SKM-1 (cell line): Measurements from ENCODE around the gene IFI27L2.
"Not testable (repeated sequence)": the region's sequence is repeated elsewhere in the genome, so short reads cannot be mapped to it uniquely, and the experiment has no call there.

Experiments
- DNase-seq: peaks from one replicate; lab custom pipeline; 2025; ENCODE audit not compliant: unreplicated experiment; lab: John Stamatoyannopoulos, UW

The IFI27L2 gene, protein sequence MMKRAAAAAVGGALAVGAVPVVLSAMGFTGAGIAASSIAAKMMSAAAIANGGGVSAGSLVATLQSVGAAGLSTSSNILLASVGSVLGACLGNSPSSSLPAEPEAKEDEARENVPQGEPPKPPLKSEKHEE

DNA sequence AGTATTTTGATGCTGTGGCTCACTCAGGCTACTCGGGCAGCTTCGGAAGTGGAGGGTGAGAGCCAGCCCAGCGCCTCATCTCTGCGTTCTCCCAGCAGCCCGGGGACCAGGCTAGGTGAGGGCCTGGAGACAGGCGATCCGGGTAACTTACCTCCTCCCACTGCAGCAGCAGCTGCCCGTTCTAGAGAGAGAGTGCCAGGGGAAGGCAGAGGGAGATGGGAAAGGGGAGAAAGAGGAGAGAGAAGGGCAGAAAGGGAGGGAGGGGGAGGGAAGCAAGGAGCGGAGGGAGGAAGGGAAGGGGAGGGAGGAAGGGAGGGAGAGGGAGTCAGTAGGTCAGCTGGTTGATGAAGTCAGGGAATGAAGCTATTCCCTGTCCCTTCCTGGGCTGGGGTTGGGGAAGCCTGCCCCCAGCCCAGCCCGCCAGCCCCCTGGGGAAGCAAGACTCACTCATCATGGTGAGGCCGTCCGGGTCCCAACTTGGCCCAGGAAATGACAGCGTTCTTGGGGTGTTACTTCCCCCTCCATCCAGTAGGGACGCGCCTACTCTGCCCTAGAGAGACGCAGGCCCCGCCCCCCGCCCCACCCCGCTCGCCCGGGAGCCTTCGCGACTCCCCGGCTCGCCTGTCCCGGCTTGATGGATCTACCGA is at the start of gene IFI27L2:
Gene IFI27L2 (minus strand): TSS at position 494 of the 647 bp plus-strand sequence. CDS start 40 bp downstream, at position 454.
- DNase-seq: no peak

DNA sequence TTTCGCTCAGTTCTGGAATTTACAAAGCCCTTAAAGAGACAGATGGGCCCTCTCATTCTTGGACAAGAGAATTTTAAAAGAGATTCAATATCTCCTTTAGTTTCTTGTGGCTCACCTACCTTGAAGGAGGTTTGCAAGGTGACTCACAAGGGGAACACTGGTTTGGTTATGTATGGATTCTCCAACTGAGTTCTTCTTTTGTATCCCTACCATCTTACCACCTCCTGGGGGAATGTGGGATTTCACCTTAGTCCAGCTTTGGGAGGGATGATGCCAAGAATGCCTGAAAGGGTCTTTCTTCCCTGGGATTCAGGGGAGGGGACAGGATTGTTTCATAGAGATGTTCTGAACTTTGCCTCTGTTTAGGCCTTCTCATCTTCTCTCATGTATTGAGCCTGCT is 48.4 kb upstream of the IFI27L2 start:
- DNase-seq: no peak

DNA sequence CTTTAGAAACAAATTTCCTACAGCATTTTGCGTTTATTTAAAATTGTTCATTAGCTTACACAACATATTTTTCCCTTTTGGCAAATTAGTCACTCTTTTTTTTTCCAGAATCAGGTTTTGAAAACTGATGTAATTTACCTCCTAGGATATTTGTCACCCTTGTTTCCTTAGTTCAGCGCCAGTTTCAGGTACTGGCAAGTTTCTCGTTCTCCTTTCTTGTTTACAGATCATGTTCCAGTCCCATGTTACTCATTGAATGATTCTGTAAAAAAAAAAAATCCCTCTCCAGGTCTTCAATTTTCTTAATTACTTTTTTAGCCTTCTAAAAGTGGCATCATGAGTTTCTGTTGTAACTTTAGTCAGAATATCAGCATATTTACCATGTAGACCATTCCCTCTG is 47.4 kb upstream of the IFI27L2 start:
- DNase-seq: no peak

DNA sequence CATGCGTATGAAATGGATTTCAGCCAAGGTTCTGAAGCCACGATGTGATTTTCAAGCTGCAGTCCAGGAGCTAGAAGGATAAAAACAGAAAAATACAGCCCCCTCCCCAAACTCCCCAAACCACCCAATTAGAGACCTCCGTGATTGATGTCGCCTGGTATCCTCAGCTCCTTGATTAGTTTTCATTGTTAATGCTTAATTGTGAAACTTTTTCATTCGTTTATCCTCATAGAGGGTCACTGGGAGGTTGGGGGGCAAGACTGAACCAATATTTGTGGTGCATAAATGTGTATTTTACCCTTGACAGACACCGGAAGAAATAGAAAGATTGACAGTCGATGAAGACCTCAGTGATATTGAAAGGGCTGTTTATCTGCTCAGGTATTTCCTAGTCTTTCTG is 46.3 kb upstream of the IFI27L2 start:
- DNase-seq: no peak

DNA sequence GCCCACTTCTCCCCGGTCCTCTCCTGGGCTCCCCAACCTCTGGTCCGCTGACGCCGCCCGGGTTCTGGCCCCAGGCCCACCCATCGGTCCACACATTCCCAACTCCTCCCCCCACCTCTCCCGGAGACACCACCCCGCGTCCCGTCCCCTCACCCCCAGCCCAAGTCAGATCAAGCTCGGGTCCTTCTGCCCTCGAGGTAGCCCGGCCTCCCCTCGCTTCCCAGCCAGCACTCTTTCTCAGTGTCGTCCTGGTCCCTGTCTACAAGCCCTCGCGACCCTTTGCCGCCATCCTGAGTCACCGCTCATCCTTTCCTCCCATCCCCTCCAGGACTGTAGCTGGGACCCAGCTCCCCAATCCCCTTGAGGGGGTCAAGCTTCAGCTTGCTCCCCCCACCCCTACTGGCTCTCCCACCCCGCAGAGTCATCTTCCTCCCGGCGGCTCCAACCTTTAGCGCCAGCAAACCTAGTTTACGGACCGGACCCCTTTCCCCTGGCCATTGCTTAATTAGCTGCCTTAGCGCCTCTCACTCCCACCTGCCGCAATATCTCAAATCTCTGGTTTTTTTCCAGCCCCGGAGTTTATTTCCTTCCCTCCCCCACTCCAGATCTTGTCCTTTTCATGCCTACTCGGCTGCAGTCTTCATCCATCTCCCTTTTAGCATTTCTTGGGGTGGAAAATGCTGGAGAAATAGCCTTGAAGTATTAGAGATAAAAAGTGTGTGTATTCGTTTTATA is 45.8 kb upstream of the IFI27L2 start:
- DNase-seq: no peak

DNA sequence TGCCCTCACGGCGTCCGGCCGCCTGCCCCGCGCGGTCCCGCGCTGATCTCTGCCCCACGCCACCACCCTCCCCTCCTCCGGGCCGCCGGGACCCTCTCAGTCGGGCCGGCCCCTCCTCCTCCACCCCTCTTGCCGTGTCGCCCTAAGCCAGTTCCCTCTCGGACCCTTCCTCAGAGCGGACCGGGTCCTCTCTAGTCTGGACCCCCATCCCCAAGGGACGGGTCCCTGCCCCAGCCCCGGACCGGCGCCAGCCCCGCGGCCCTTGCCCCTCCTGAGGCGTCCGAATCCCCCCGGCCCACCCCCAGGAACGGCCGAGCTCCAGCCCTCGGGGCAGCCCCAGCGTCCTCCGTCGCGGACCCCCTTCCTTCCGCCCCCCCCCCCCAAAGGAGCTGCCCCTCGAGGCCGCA is 45.2 kb upstream of the IFI27L2 start:
- no peak for DNase-seq

DNA sequence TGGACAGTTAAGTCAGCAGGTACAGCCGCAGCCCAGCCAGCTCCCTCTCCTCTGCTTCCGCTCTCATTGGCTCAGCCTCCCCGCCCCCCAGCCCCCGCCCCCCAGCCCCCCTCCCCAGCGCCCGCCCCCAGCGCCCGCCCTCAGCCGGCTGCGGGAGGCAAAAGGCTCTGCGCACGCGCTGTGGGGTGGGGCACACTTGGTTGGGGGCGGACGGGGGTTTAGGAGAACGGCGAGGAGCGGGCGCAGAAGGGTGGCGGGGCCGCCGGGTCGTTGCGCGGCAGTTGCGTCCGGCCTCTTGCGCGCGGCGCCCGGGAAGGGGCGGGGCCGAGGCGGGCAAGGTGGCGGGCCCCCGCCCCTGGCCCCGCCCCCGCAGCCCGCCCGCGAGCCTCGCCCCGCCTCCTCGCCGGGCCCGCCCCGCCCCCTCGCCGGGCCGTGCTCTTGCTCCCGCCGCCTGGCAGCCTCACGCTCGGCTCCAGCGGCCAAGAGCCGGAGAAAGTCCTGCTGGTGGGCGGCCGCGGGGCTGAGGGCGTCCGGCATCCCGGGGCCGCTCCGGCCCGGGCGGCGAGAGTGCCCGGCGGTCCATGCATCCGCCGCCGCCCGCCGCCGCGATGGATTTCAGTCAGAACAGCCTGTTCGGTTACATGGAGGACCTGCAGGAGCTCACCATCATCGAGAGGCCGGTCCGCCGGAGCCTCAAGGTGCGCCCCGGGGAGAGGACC is 44.6 kb upstream of the IFI27L2 start, which contains the start of gene PPP4R4:
Gene PPP4R4 (plus strand): TSS at position 438 of the 719 bp plus-strand sequence. CDS start 144 bp downstream, at position 582.
- DNase-seq: no peak

DNA sequence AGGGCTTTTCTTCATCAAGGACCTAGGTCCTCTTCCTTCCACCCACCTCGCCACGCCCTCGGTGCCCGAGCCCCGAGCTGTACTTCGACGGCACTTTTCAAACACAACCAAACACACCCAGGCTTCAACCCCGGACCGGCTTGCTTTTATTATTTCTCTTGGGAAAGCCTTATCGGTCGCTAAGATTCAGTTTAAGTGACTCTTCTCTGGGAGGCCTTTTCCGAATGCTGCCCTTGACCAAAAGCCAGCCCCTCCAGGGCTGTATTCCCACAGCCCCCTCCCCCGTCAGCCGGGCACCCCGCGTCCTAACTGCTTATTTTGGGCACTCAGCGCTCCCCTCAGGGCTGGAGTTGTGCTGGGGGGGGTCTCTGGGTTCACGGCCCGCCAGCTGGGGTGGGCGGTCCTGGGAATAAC is 44.1 kb upstream of the IFI27L2 start:
- DNase-seq: no peak

DNA sequence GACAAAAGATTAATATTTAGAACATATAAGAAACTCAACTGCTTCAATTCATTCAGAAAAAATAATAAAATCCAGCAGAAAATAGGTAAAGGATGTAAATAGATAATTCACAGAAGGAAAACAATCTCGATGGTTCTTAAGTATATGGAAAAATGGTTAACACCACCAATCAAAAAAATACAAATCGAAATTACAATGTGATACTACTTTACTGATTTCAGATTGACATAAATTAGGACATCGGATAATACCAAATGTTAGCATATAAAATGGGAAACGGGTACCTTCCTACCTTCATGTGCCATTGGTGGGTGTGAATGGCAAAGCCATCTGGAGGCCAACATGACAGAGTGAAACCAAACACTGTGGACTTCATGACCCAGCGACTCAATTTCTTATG is 43.1 kb upstream of the IFI27L2 start:
- no peak for DNase-seq

DNA sequence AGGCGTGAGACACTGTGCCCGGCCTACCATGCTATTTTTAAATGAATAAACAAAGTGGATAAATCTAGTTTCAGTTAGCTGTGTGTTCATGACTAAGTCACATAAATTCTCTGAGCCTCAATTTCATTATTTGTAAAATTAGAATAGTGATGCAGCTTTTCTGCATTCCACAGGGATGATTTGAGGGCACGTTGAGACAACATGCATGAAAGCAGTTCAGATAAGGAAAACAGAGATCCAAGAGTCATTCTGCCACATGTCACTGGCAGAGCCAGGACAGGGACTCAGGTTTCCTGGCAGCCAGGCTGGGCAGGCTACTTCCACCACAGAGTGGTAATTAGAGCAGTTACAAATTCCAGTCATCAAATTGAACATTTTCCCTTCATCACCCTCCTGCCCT is 41.8 kb upstream of the IFI27L2 start:
- DNase-seq: no peak

DNA sequence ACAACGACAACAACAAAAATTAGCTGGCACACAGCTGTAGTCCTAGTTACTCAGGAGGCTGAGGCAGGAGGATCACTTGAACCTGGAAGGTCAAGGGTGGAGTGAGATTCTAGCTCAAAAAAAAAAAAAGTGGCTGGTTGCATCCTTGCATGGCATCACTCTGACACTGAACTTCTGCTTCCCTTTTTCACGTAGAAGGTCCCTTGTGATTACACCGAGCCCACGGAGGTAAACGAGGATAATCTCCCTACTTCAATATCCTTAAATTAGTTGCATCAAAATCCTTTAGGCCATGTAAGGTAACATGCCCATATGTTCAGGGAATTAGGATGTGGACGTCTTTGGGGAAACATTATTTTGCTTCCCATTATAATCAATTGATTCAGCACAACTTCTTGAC is 40.7 kb upstream of the IFI27L2 start:
- DNase-seq: no peak

DNA sequence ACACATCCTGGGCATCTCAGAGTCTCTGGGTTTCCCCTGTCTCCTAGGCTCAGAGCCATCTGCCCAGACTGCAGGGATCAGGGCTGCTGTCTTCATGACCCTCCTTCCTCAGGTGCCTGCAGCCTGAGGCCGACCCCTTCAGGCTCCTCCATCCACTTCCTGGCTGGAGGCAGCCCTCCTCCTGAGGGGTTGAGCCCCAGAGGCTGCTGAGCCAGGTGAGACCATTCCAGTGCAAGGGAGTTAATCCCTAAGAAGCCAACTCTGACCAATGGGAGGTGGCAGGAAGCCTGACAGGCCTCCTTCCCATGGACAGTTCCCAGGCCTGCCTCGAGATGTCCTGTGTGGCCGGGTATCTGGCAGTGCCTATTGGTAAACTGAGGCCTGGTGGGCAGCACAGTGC is 36.3 kb upstream of the IFI27L2 start:
- DNase-seq: no peak

DNA sequence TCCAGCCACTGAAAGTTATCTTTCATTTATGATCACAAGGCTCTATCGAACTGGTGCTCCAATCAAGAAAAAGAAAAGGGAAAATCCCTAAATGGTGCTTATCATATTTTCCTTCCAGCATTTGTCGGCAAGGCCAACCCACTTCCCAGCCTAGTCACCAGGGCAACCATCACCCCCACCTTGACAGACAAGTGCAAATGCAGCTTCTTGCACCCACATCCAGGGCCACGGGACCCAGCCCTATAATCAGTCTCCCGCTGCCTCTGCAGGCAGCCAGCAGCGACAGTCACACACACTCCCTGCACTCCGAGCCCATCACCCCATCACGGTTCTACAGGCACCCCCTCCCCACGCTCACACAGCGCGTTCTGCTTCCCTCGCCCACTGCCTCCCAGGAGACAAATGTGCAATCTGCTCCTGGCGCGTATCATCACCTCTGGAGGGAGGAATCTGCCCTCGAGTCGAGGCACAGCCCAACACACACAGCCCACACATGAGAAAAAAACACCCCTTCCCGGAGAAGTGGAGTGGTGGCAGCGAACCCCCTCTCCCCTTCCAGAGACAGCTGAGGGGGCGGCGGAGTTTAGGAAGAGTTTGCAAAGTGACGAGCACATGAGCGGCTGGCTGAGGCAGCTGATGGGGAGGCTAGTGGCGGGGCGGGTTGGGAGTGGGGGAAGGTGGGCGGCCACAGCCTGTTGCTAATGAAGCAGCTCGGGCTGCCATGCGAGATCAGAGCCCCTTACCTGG is 35.5 kb upstream of the IFI27L2 start:
- no peak for DNase-seq

DNA sequence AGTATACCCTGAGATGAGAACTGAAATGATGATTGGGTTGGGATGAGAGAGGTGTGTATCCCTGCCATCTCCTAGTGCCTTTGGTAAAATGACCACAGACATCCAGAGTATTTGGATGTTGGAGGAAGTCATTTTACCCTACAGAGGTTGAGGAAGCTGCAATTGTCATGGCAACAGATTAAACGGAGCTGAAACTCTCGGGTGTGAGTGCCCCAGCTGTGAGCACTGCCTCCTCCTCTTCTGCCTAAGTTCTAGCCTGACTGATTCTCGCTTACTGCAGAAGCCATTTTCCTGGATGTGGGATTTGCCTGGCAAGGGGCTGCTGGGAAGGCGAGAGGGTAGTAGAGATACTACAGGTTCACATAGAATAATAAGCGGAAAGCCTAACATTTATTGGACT is 34.4 kb upstream of the IFI27L2 start:
- DNase-seq: no peak

DNA sequence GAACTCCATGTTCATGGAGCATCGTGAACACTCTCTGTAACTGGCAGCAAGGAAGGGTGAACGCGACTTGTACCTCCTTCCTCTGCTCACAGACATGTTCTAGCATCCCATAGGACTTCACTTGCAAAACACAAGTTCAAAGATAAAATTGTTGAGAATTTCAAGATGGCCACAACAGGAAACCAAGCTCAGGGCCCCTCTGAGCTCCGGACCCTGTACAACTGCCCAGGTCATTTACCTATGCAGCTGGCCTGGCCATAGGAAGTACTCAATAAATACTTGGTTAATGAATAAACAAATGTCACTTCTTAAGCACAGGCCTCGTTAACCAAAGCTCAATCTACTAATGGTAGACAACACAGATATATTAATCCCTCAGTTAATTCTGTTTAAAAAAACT is 33.1 kb upstream of the IFI27L2 start:
- DNase-seq: no peak

DNA sequence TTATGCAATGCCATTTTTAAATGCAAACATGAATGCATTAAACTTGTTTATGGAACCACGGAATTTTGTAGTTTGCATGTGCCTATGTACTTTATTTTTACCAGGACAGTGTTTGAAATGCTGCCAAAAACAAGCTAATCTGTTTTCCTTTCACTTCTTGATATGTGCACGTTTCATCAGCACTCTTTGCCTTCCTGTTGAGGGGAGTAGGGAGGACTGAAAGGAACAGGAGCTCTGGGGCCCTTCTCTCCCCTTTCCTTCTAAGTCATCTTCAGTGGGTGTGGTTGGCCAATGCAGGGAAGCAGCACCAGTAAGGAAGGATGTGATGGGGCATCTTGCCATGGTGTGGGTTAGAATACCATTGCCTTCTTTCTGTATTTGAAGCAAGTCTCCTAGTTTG is 32.6 kb upstream of the IFI27L2 start:
- DNase-seq: no peak

DNA sequence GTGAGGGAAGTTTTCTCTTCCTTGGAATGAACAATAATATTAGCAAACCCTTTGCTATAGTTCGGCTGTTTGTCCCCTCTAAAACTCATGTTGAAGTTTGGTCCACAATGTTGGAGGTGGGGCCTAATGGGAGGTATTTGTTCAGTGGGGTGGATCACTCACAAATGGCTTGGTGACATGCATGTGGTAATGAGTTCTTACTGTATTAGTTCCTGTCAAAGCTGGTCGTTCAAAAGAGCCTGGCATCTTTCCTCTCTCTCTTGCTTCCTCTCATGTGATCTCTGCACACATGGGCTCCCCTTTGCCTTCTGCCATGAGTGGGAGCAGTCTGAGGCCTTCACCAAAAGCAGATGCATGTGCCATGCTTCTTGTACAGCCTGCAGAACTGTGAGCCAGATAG is 31.7 kb upstream of the IFI27L2 start:
- no peak for DNase-seq

DNA sequence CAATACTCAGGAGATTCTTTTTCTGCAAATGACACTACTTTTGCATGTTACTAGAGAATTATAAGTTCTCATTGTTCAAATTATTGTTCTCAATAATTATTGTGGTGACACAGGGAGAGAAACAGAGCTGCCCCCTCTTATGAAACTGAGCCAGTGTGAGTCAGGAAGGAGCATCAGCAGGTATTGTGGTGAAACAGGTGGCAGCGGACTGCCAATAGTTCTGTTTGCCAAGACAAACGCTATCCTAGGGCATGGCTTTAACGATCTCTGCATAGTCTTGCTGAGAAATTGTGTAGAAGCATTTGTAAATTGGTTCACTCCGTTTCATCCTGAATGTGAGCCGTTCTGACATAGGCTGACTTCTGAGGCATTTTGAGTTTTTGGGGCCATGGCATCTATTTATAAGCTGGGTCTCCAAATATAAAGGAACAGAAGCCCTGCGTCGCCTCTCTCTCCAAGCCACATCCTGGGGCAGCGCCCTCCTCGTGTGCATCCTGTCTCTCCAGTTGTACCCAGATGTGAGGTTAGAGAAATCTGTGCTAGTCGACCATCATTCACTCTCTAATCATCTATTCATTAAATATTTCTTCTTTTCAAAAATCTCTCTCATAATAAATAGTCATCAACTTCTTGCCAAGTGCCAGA is 29.0 kb upstream of the IFI27L2 start:
- no peak for DNase-seq

DNA sequence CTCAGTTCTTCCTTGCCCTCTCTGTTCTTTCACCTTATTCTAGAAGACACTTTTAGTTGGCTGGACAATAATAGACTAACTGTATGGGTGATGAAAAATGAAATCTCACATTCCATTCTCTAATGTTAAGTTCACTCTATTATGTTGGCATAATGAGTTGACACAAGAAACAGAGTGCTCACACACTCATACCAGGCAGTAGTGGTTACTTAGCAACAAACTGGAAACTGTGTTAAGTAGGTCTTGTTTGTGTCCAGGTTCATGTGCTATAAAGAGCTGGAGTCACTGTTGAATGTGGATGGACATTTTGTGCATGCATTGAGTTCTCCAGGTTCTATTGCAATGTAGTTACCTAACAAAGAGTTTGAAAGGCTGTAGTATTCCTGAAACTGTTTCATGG is 27.8 kb upstream of the IFI27L2 start:
- no peak for DNase-seq

DNA sequence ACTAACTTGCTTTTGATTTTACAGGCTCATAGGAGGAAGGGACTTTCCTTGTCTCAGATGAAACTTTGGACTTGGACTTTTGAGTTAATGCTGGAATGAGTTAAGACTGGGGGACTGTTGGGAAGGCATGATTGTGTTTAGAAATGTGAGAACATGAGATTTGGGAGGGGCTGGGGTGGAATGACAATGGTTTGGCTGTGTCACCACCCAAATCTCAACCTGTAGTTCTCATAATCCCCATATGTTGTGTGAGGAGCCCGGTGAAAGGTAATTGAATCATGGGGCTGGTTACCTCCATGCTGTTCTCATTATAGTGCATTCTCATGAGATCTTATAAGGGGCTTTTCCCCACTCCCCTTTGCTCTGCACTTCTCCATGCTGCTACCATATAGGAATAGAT is 26.7 kb upstream of the IFI27L2 start:
- not testable (repeated sequence) for DNase-seq
